PFSK-1 (cell line): Measurements from ENCODE around the gene NECAB2.

Experiments used
- POLR2AphosphoS5 ChIP-seq: IDR thresholded peaks from 2 replicates; pipeline ENCODE4 v1.6.1; 2012; ENCODE audit warnings: low read depth, mild to moderate bottlenecking, control low read depth, low read length, moderate library complexity
- SIN3A ChIP-seq: IDR thresholded peaks from 2 replicates; pipeline ENCODE4 v1.6.1; 2012; ENCODE audit warnings: mild to moderate bottlenecking, low read length, moderate library complexity, borderline replicate concordance; ENCODE audit not compliant: insufficient read depth

DNA sequence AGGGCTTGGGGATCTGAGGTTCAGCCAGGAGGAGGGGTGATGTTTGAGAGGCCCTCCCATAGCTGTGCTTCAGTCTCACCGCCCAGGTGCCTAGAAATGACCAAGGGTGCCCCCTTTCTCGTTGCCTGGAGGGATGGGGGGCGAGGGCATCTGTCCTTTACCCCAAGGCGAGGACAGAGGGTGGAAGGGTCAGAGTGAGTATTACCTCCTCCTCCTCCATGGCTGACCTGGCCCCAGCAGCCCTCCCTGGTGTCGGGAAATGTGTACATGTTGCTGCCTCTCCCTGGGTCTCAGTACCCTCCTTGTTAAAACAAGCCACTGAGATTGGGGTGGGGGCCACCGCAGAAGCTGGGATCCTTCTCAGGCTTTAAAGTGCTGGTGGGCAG is 2.4 kb downstream of the NECAB2 start:
- TF ChIP-seq POLR2AphosphoS5 (no peak), SIN3A (no peak)
